H9 (cell line): ENCODE data around the gene THRB. TPM values are rescaled to one million over a fixed set of nuclear protein-coding genes. Genes with fewer than 3 reads are reported as not detected.

Source experiments
- DNase-seq: peaks from one replicate; pipeline ENCODE4 v3.0.0-alpha.2; 2017
- H2AFZ ChIP-seq: one replicate; pipeline ENCODE4 v1.6.1; 2013; ENCODE audit warnings: mild to moderate bottlenecking, low read length, control low read depth, moderate library complexity
- H2AK5ac ChIP-seq: 2 replicates; pipeline ENCODE4 v1.6.1; 2013; ENCODE audit warnings: low read length, control low read depth, mixed read lengths; ENCODE audit not compliant: insufficient read length
- H2BK120ac ChIP-seq: one replicate; pipeline ENCODE4 v1.6.1; 2013; ENCODE audit warnings: low read depth, mild to moderate bottlenecking, low read length, control low read depth, inconsistent platforms; ENCODE audit not compliant: poor library complexity, severe bottlenecking
- H2BK12ac ChIP-seq: 2 replicates; pipeline ENCODE4 v1.6.1; 2013; ENCODE audit warnings: low read length, control low read depth, mixed read lengths, low read depth; ENCODE audit not compliant: insufficient read length
- H2BK15ac ChIP-seq: 2 replicates; pipeline ENCODE4 v1.6.1; 2013; ENCODE audit warnings: low read depth, low read length, control low read depth
- H2BK20ac ChIP-seq: one replicate; pipeline ENCODE4 v1.6.1; 2013; ENCODE audit warnings: low read depth, mild to moderate bottlenecking, low read length, control low read depth, inconsistent platforms; ENCODE audit not compliant: poor library complexity, severe bottlenecking
- H2BK5ac ChIP-seq: 2 replicates; pipeline ENCODE4 v1.6.1; 2013; ENCODE audit warnings: low read length, control low read depth, mixed read lengths; ENCODE audit not compliant: insufficient read length
- H3K14ac ChIP-seq: 2 replicates; pipeline ENCODE4 v1.6.1; 2013; ENCODE audit warnings: low read length, control low read depth; ENCODE audit not compliant: insufficient read depth
- H3K18ac ChIP-seq: 2 replicates; pipeline ENCODE4 v1.6.1; 2013; ENCODE audit warnings: low read depth, mild to moderate bottlenecking, mixed read lengths, low read length, control low read depth; ENCODE audit not compliant: insufficient read length
- H3K23ac ChIP-seq: 2 replicates; pipeline ENCODE4 v1.6.1; 2013; ENCODE audit warnings: low read length, control low read depth, mixed read lengths, low read depth; ENCODE audit not compliant: insufficient read length
- H3K23me2 ChIP-seq: 2 replicates; pipeline ENCODE4 v1.6.1; 2013; ENCODE audit warnings: low read depth, mild to moderate bottlenecking, mixed read lengths, low read length, control low read depth; ENCODE audit not compliant: insufficient read length, poor library complexity, severe bottlenecking
- H3K27ac ChIP-seq: 2 replicates; pipeline ENCODE4 v1.5.1; 2013; ENCODE audit warnings: low read length, control low read depth, mixed read lengths, low read depth; ENCODE audit not compliant: insufficient read length
- H3K27me3 ChIP-seq: 2 replicates; pipeline ENCODE4 v1.6.1; 2013; ENCODE audit warnings: low read length, control low read depth, inconsistent platforms; ENCODE audit not compliant: insufficient read depth
- H3K4ac ChIP-seq: 2 replicates; pipeline ENCODE4 v1.6.1; 2013; ENCODE audit warnings: low read depth, mild to moderate bottlenecking, control low read depth, inconsistent platforms, low read length, moderate library complexity
- H3K4me1 ChIP-seq: 2 replicates; pipeline ENCODE4 v1.6.1; 2013; ENCODE audit warnings: low read length, control low read depth, inconsistent platforms; ENCODE audit not compliant: insufficient read depth
- H3K4me2 ChIP-seq: 2 replicates; pipeline ENCODE4 v1.6.1; 2013; ENCODE audit warnings: low read length, control low read depth, mixed read lengths; ENCODE audit not compliant: insufficient read length, insufficient read depth
- H3K56ac ChIP-seq: 2 replicates; pipeline ENCODE4 v1.6.1; 2013; ENCODE audit warnings: low read depth, mild to moderate bottlenecking, mixed read lengths, low read length, control low read depth; ENCODE audit not compliant: insufficient read length
- H3K79me1 ChIP-seq: 2 replicates; pipeline ENCODE4 v1.6.1; 2013; ENCODE audit warnings: low read depth, mild to moderate bottlenecking, moderate library complexity, low read length, control low read depth, inconsistent platforms; ENCODE audit not compliant: insufficient read depth, poor library complexity, severe bottlenecking
- H3K79me2 ChIP-seq: 2 replicates; pipeline ENCODE4 v1.6.1; 2013; ENCODE audit warnings: low read length, control low read depth, inconsistent platforms; ENCODE audit not compliant: insufficient read depth
- H3K9ac ChIP-seq: 2 replicates; pipeline ENCODE4 v1.6.1; 2013; ENCODE audit warnings: low read length, control low read depth, mixed read lengths; ENCODE audit not compliant: insufficient read length; ENCODE audit errors: extremely low read depth
- H3K9me3 ChIP-seq: one replicate; pipeline ENCODE4 v1.6.1; 2013; ENCODE audit warnings: low read depth, low read length, inconsistent platforms; ENCODE audit not compliant: control insufficient read depth
- H3T11ph ChIP-seq: one replicate; pipeline ENCODE4 v1.6.1; 2013; ENCODE audit warnings: mild to moderate bottlenecking, low read length, control low read depth, inconsistent platforms
- H4K20me1 ChIP-seq: one replicate; pipeline ENCODE4 v1.6.1; 2013; ENCODE audit not compliant: control insufficient read depth, insufficient read length, insufficient read depth
- H4K5ac ChIP-seq: 2 replicates; pipeline ENCODE4 v1.6.1; 2013; ENCODE audit warnings: low read depth, mild to moderate bottlenecking, mixed read lengths, low read length, control low read depth; ENCODE audit not compliant: insufficient read length
- H4K8ac ChIP-seq: replicated peaks from 2 replicates; pipeline ENCODE4 v1.6.1; 2013; ENCODE audit warnings: low read length, control low read depth, mixed read lengths, low read depth; ENCODE audit not compliant: insufficient read length
- H4K91ac ChIP-seq: 2 replicates; pipeline ENCODE4 v1.6.1; 2013; ENCODE audit warnings: low read depth, mild to moderate bottlenecking, moderate library complexity, mixed read lengths, low read length, control low read depth; ENCODE audit not compliant: insufficient read length
- H3K27ac Mint-ChIP-seq, 3 experiments: 2 replicates in 2 of 3; 3 replicates in 1 of 3; pipeline ENCODE4 v1.8.0; 2020 to 2021; ENCODE audit warnings: mixed read lengths in 3 of 3, mild to moderate bottlenecking in 1 of 3, moderate library complexity in 1 of 3
- H3K27me3 Mint-ChIP-seq: 2 replicates; pipeline ENCODE4 v1.8.0; 2021; ENCODE audit warnings: low read depth, mild to moderate bottlenecking, moderate library complexity, mixed read lengths
- H3K36me3 Mint-ChIP-seq, 3 experiments: 2 replicates in 2 of 3; 3 replicates in 1 of 3; pipeline ENCODE4 v1.8.0; 2020 to 2021; ENCODE audit warnings: low read depth in 3 of 3, mixed read lengths in 3 of 3; ENCODE audit not compliant: insufficient read depth in 1 of 3
- H3K4me1 Mint-ChIP-seq, 2 experiments: 2 replicates each; pipeline ENCODE4 v1.8.0; 2020; ENCODE audit warnings: mixed read lengths in 2 of 2
- H3K4me3 Mint-ChIP-seq, 2 experiments: 2 replicates in 1 of 2; 3 replicates in 1 of 2; pipeline ENCODE4 v1.8.0; 2020 to 2021; ENCODE audit warnings: mild to moderate bottlenecking in 2 of 2, mixed read lengths in 2 of 2, moderate library complexity in 1 of 2
- H3K9me3 Mint-ChIP-seq, 2 experiments: 2 replicates in 1 of 2; 3 replicates in 1 of 2; pipeline ENCODE4 v1.8.0; 2020; ENCODE audit warnings: mild to moderate bottlenecking in 2 of 2, mixed read lengths in 2 of 2, moderate library complexity in 1 of 2
- CTCF ChIP-seq: fragments of 200-600 bp; sonication (generic); conservative IDR thresholded peaks from 3 replicates; pipeline ENCODE4 v1.8.0; 2021; ENCODE audit warnings: antibody characterized with exemption, mild to moderate bottlenecking
- total RNA-seq: library from RNA; stranded (reverse); gene quantifications from 2 replicates; pipeline ENCODE4 v1.2.1, GENCODE V29; 2021

THRB gene
- total RNA-seq, 1 experiment from 2014 or later, result 8.6 TPM

GRCh38 chr3:24320601-24321000 lies 174.0 kb downstream of the THRB start:
- DNase-seq, result no peak
- no peaks in the 10 kb centered on the region for H3K9me3 Mint-ChIP-seq
- no peak overlapping the region for H3T11ph ChIP-seq

More at GRCh38 chr3:24320601-24321000, 174.0 kb downstream of the THRB start:
- no peak overlapping the region for H2AK5ac ChIP-seq
- no peaks in the 10 kb centered on the region for H3K23me2 ChIP-seq
- no peak overlapping the region for H3K4ac ChIP-seq
- no peak overlapping the region for H4K8ac ChIP-seq
- H4K91ac ChIP-seq, result no peak overlapping the region
- no peak overlapping the region for H3K56ac ChIP-seq
- no peak for TF ChIP-seq CTCF
- H3K4me1 ChIP-seq, result no peaks in the 10 kb centered on the region; the same call in 1 of the 2 replicates
- no peak overlapping the region for H3K9ac ChIP-seq
- H2AFZ ChIP-seq, result no peak overlapping the region
- Mint-ChIP-seq H3K36me3 (no peaks in the 10 kb centered on the region), H3K4me1 (peaks cover 4 to 5% of the 10 kb centered on the region in 2 experiments; a peak in 3 of 4 replicates), H3K27ac (no peak overlapping the region), H3K4me3 (no peak overlapping the region), H3K27me3 (no peaks in the 10 kb centered on the region)
- H3K23ac ChIP-seq, result no peak overlapping the region
- no peak overlapping the region for H2BK12ac ChIP-seq
- no peaks in the 10 kb centered on the region for H4K20me1 ChIP-seq
- no peak overlapping the region for H4K5ac ChIP-seq
- no peak overlapping the region for H2BK5ac ChIP-seq
- no peak overlapping the region for H2BK15ac ChIP-seq
- no peak overlapping the region for H2BK20ac ChIP-seq
- H3K14ac ChIP-seq, result no peak overlapping the region
- H3K4me2 ChIP-seq, result no peak overlapping the region
- no peaks in the 10 kb centered on the region for H3K27me3 ChIP-seq
- H3K79me1 ChIP-seq, result no peaks in the 10 kb centered on the region
- H3K18ac ChIP-seq, result no peak overlapping the region
- H3K79me2 ChIP-seq, result no peaks in the 10 kb centered on the region
- H3K27ac ChIP-seq, result no peak overlapping the region
- H2BK120ac ChIP-seq, result no peak overlapping the region
- no peaks in the 10 kb centered on the region for H3K9me3 ChIP-seq
